ENCODE data around the gene EFNB3.
A peak's percentile ranks its signal among the peaks of the same experiment; 100 is the strongest.

The EFNB3 gene

GRCh38 chr17:7739746-7740145 is 34.7 kb downstream of the EFNB3 start:
- Mint-ChIP-seq H3K27me3 (ENCODE audit: low read depth, poor library complexity) (peaks cover 75% of the 10 kb centered on the region), H3K4me1 (peaks cover 7% of the 10 kb centered on the region), H3K27ac (no peak overlapping the region), H3K36me3 (ENCODE audit: low read depth) (no peaks in the 10 kb centered on the region), H3K4me3 (no peak overlapping the region), H3K9me3 (no peaks in the 10 kb centered on the region)
- no peak for DNase-seq
- no peak for TF ChIP-seq CTCF (IDR thresholded peaks at IDR 0.05)

GRCh38 chr17:7740481-7741001 is 35.5 kb downstream of the EFNB3 start:
- Mint-ChIP-seq H3K9me3 (no peaks in the 10 kb centered on the region), H3K4me1 (peaks cover 7% of the 10 kb centered on the region)

GRCh38 chr17:7742729-7743128 is 37.7 kb downstream of the EFNB3 start:
- Mint-ChIP-seq H3K27ac (no peak overlapping the region), H3K9me3 (no peaks in the 10 kb centered on the region), H3K4me1 (peaks cover 7% of the 10 kb centered on the region), H3K36me3 (ENCODE audit: low read depth) (no peaks in the 10 kb centered on the region), H3K27me3 (ENCODE audit: low read depth, poor library complexity) (peaks cover 59% of the 10 kb centered on the region), H3K4me3 (no peak overlapping the region)
- DNase-seq = no peak
- no peak for TF ChIP-seq CTCF (IDR thresholded peaks at IDR 0.05)

More at GRCh38 chr17:7740481-7741001, 35.5 kb downstream of the EFNB3 start:
- H3K36me3 Mint-ChIP-seq (ENCODE audit: low read depth) = no peaks in the 10 kb centered on the region
- no peak for DNase-seq
- H3K4me3 Mint-ChIP-seq = no peak overlapping the region
- H3K27me3 Mint-ChIP-seq (ENCODE audit: low read depth, poor library complexity) = peaks cover 72% of the 10 kb centered on the region
- H3K27ac Mint-ChIP-seq = no peak overlapping the region
- TF ChIP-seq CTCF (IDR thresholded peaks at IDR 0.05) = no peak

- H3K36me3 Mint-ChIP-seq (ENCODE audit: low read depth) = no peaks in the 10 kb centered on the region
- no peaks in the 10 kb centered on the region for H3K9me3 Mint-ChIP-seq
- H3K4me3 Mint-ChIP-seq = no peak overlapping the region
- DNase-seq = no peak
- H3K4me1 Mint-ChIP-seq = peaks cover 13% of the 10 kb centered on the region
- peaks cover 49% of the 10 kb centered on the region for H3K27me3 Mint-ChIP-seq (ENCODE audit: low read depth, poor library complexity)
- H3K27ac Mint-ChIP-seq = peak overlapping the region; percentile 41
- no peak for TF ChIP-seq CTCF (IDR thresholded peaks at IDR 0.05)
Measured at GRCh38 chr17:7744416-7744815, 39.4 kb downstream of the EFNB3 start.

- Mint-ChIP-seq H3K36me3 (ENCODE audit: low read depth) (peaks cover 5% of the 10 kb centered on the region), H3K4me3 (no peak overlapping the region), H3K9me3 (peaks cover 8% of the 10 kb centered on the region), H3K27me3 (ENCODE audit: low read depth, poor library complexity) (peaks cover 34% of the 10 kb centered on the region), H3K4me1 (peaks cover 13% of the 10 kb centered on the region), H3K27ac (no peak overlapping the region)
- no peak for TF ChIP-seq CTCF (IDR thresholded peaks at IDR 0.05)
- DNase-seq = no peak
Measured at GRCh38 chr17:7745748-7746470, 40.9 kb downstream of the EFNB3 start.

- H3K27me3 Mint-ChIP-seq (ENCODE audit: low read depth, poor library complexity) = peaks cover 19% of the 10 kb centered on the region
- H3K4me3 Mint-ChIP-seq = no peak overlapping the region
- H3K27ac Mint-ChIP-seq = no peak overlapping the region
- peaks cover 5% of the 10 kb centered on the region for H3K36me3 Mint-ChIP-seq (ENCODE audit: low read depth)
- TF ChIP-seq CTCF (IDR thresholded peaks at IDR 0.05) = no peak
- peaks cover 13% of the 10 kb centered on the region for H3K4me1 Mint-ChIP-seq
- peaks cover 17% of the 10 kb centered on the region for H3K9me3 Mint-ChIP-seq
- no peak for DNase-seq
Measured at GRCh38 chr17:7747635-7748071, 42.7 kb downstream of the EFNB3 start.
